T-helper 1 cell treated with Interleukin-12 subunit alpha and Interleukin-12 subunit beta and Interleukin-4 antibody, amounts not matched to agents 30 μg/mL and 1 μg/mL, for 36 hours (primary cell): Measurements from ENCODE around the gene CARMIL1.
"Not testable (repeated sequence)": the region's sequence is repeated elsewhere in the genome, so short reads cannot be mapped to it uniquely, and the experiment has no call there.

Source experiments
- H3K27ac Mint-ChIP-seq: one replicate; pipeline ENCODE4 v1.8.0; 2021; ENCODE audit warnings: mild to moderate bottlenecking, mixed read lengths
- H3K27me3 Mint-ChIP-seq: one replicate; pipeline ENCODE4 v1.8.0; 2021; ENCODE audit warnings: low read depth, mixed read lengths
- H3K36me3 Mint-ChIP-seq: one replicate; pipeline ENCODE4 v1.8.0; 2021; ENCODE audit warnings: low read depth, mixed read lengths
- H3K4me1 Mint-ChIP-seq: one replicate; pipeline ENCODE4 v1.8.0; 2021; ENCODE audit warnings: low read depth, mixed read lengths
- H3K4me3 Mint-ChIP-seq: one replicate; pipeline ENCODE4 v1.8.0; 2021; ENCODE audit warnings: mild to moderate bottlenecking, moderate library complexity, mixed read lengths
- H3K9me3 Mint-ChIP-seq: one replicate; pipeline ENCODE4 v1.8.0; 2021; ENCODE audit warnings: mixed read lengths

CARMIL1 gene

GRCh38 chr6:25558155-25558817, 279.1 kb downstream of the CARMIL1 start:
- H3K27ac Mint-ChIP-seq, result no peak overlapping the region
- H3K9me3 Mint-ChIP-seq, result no peaks in the 10 kb centered on the region
- no peak overlapping the region for H3K4me3 Mint-ChIP-seq
- H3K27me3 Mint-ChIP-seq, result no peaks in the 10 kb centered on the region
- peaks cover 2% of the 10 kb centered on the region for H3K4me1 Mint-ChIP-seq
- no peaks in the 10 kb centered on the region for H3K36me3 Mint-ChIP-seq

- Mint-ChIP-seq H3K4me1 (peaks cover 2% of the 10 kb centered on the region), H3K4me3 (no peak overlapping the region), H3K9me3 (no peaks in the 10 kb centered on the region), H3K36me3 (no peaks in the 10 kb centered on the region), H3K27ac (no peak overlapping the region), H3K27me3 (no peaks in the 10 kb centered on the region)
Observed at GRCh38 chr6:25560865-25561264, 281.7 kb downstream of the CARMIL1 start.

GRCh38 chr6:25564943-25565342, 285.8 kb downstream of the CARMIL1 start:
- H3K27me3 Mint-ChIP-seq, result no peaks in the 10 kb centered on the region
- no peaks in the 10 kb centered on the region for H3K4me1 Mint-ChIP-seq
- H3K36me3 Mint-ChIP-seq, result no peaks in the 10 kb centered on the region
- no peak overlapping the region for H3K27ac Mint-ChIP-seq
- H3K9me3 Mint-ChIP-seq, result no peaks in the 10 kb centered on the region
- no peak overlapping the region for H3K4me3 Mint-ChIP-seq

- no peaks in the 10 kb centered on the region for H3K9me3 Mint-ChIP-seq
- no peaks in the 10 kb centered on the region for H3K27me3 Mint-ChIP-seq
- no peaks in the 10 kb centered on the region for H3K36me3 Mint-ChIP-seq
- H3K4me1 Mint-ChIP-seq, result no peaks in the 10 kb centered on the region
- no peak overlapping the region for H3K4me3 Mint-ChIP-seq
- no peak overlapping the region for H3K27ac Mint-ChIP-seq
Observed at GRCh38 chr6:25570578-25570977, 291.4 kb downstream of the CARMIL1 start.

- Mint-ChIP-seq H3K4me3 (no peak overlapping the region), H3K4me1 (peaks cover 10% of the 10 kb centered on the region), H3K36me3 (peaks cover 3% of the 10 kb centered on the region), H3K9me3 (no peaks in the 10 kb centered on the region), H3K27me3 (no peaks in the 10 kb centered on the region), H3K27ac (no peak overlapping the region)
Observed at GRCh38 chr6:25576919-25577318, 297.7 kb downstream of the CARMIL1 start.

- no peaks in the 10 kb centered on the region for H3K27me3 Mint-ChIP-seq
- peaks cover 5% of the 10 kb centered on the region for H3K36me3 Mint-ChIP-seq
- H3K4me1 Mint-ChIP-seq, result peaks cover 26% of the 10 kb centered on the region
- H3K4me3 Mint-ChIP-seq, result no peak overlapping the region
- no peak overlapping the region for H3K27ac Mint-ChIP-seq
- no peaks in the 10 kb centered on the region for H3K9me3 Mint-ChIP-seq
Observed at GRCh38 chr6:25578538-25578937, 299.4 kb downstream of the CARMIL1 start.

- no peaks in the 10 kb centered on the region for H3K27me3 Mint-ChIP-seq
- H3K4me1 Mint-ChIP-seq, result peaks cover 26% of the 10 kb centered on the region
- H3K27ac Mint-ChIP-seq, result no peak overlapping the region
- H3K4me3 Mint-ChIP-seq, result no peak overlapping the region
- no peaks in the 10 kb centered on the region for H3K9me3 Mint-ChIP-seq
- peaks cover 5% of the 10 kb centered on the region for H3K36me3 Mint-ChIP-seq
Observed at GRCh38 chr6:25579391-25579883, 300.3 kb downstream of the CARMIL1 start.

- H3K27ac Mint-ChIP-seq, result peak overlapping the region; percentile 60
- peak overlapping the region; percentile 36 for H3K4me3 Mint-ChIP-seq
Observed at GRCh38 chr6:25579902-25580495, 300.8 kb downstream of the CARMIL1 start.

GRCh38 chr6:25582101-25582500, 302.9 kb downstream of the CARMIL1 start:
- Mint-ChIP-seq H3K27ac (no peak overlapping the region), H3K4me3 (no peak overlapping the region), H3K4me1 (peaks cover 26% of the 10 kb centered on the region), H3K36me3 (peaks cover 5% of the 10 kb centered on the region), H3K27me3 (no peaks in the 10 kb centered on the region), H3K9me3 (no peaks in the 10 kb centered on the region)

More at GRCh38 chr6:25579902-25580495, 300.8 kb downstream of the CARMIL1 start:
- Mint-ChIP-seq H3K27me3 (no peaks in the 10 kb centered on the region), H3K4me1 (peaks cover 26% of the 10 kb centered on the region), H3K36me3 (peaks cover 5% of the 10 kb centered on the region), H3K9me3 (no peaks in the 10 kb centered on the region)

- Mint-ChIP-seq H3K9me3 (no peaks in the 10 kb centered on the region), H3K4me1 (peaks cover 26% of the 10 kb centered on the region), H3K27ac (peak overlapping the region; percentile 59), H3K4me3 (no peak overlapping the region), H3K27me3 (no peaks in the 10 kb centered on the region), H3K36me3 (peaks cover 3% of the 10 kb centered on the region)
Observed at GRCh38 chr6:25583099-25583498, 303.9 kb downstream of the CARMIL1 start.

- Mint-ChIP-seq H3K36me3 (peaks cover 2% of the 10 kb centered on the region), H3K4me1 (peaks cover 26% of the 10 kb centered on the region), H3K27ac (no peak overlapping the region), H3K4me3 (no peak overlapping the region), H3K9me3 (no peaks in the 10 kb centered on the region), H3K27me3 (no peaks in the 10 kb centered on the region)
Observed at GRCh38 chr6:25583906-25584305, 304.7 kb downstream of the CARMIL1 start.

- H3K4me3 Mint-ChIP-seq, result no peak overlapping the region
- H3K27me3 Mint-ChIP-seq, result no peaks in the 10 kb centered on the region
- H3K9me3 Mint-ChIP-seq, result no peaks in the 10 kb centered on the region
- H3K27ac Mint-ChIP-seq, result no peak overlapping the region
- peaks cover 19% of the 10 kb centered on the region for H3K4me1 Mint-ChIP-seq
- peaks cover 2% of the 10 kb centered on the region for H3K36me3 Mint-ChIP-seq
Observed at GRCh38 chr6:25585225-25585624, 306.1 kb downstream of the CARMIL1 start.

- peaks cover 17% of the 10 kb centered on the region for H3K4me1 Mint-ChIP-seq
- not testable (repeated sequence) for H3K9me3 Mint-ChIP-seq, H3K36me3 Mint-ChIP-seq, H3K4me3 Mint-ChIP-seq, H3K27ac Mint-ChIP-seq, H3K27me3 Mint-ChIP-seq
Observed at GRCh38 chr6:25586119-25586518, 306.9 kb downstream of the CARMIL1 start.

- no peak overlapping the region for H3K27ac Mint-ChIP-seq
- H3K9me3 Mint-ChIP-seq, result no peaks in the 10 kb centered on the region
- no peak overlapping the region for H3K4me3 Mint-ChIP-seq
- no peaks in the 10 kb centered on the region for H3K27me3 Mint-ChIP-seq
- peaks cover 16% of the 10 kb centered on the region for H3K4me1 Mint-ChIP-seq
- peaks cover 2% of the 10 kb centered on the region for H3K36me3 Mint-ChIP-seq
Observed at GRCh38 chr6:25586927-25587326, 307.8 kb downstream of the CARMIL1 start.

- no peak overlapping the region for H3K4me3 Mint-ChIP-seq
- no peaks in the 10 kb centered on the region for H3K36me3 Mint-ChIP-seq
- no peaks in the 10 kb centered on the region for H3K9me3 Mint-ChIP-seq
- no peaks in the 10 kb centered on the region for H3K4me1 Mint-ChIP-seq
- no peaks in the 10 kb centered on the region for H3K27me3 Mint-ChIP-seq
- H3K27ac Mint-ChIP-seq, result no peak overlapping the region
Observed at GRCh38 chr6:25590986-25591385, 311.8 kb downstream of the CARMIL1 start.
